DOHH2 (cell line): ENCODE data around the gene PHACTR1.

Experiments
- H3F3A ChIP-seq: fragments of 200-600 bp; sonication (generic), shearing (Covaris generic); 2 replicates; pipeline ENCODE4 v1.6.0; 2016; ENCODE audit warnings: antibody characterized with exemption, mild to moderate bottlenecking; ENCODE audit not compliant: control insufficient read depth, insufficient read depth
- H3K27ac ChIP-seq: fragments of 200-600 bp; sonication (generic); 2 replicates; pipeline ENCODE4 v1.5.1; 2014; ENCODE audit warnings: low read depth, mild to moderate bottlenecking, low read length, moderate library complexity
- H3K27me3 ChIP-seq: fragments of 200-600 bp; sonication (generic); 2 replicates; pipeline ENCODE4 v1.6.1; 2014; ENCODE audit warnings: mild to moderate bottlenecking, low read length, mixed read lengths; ENCODE audit not compliant: control insufficient read depth
- H3K36me3 ChIP-seq: fragments of 200-600 bp; sonication (generic); 2 replicates; pipeline ENCODE4 v1.6.1; 2014; ENCODE audit warnings: mild to moderate bottlenecking, low read length, moderate library complexity, mixed read lengths; ENCODE audit not compliant: control insufficient read depth
- H3K4me1 ChIP-seq: fragments of 200-600 bp; sonication (generic); 2 replicates; pipeline ENCODE4 v1.6.1; 2014; ENCODE audit warnings: mild to moderate bottlenecking, low read length, mixed read lengths; ENCODE audit not compliant: control insufficient read depth
- H3K4me2 ChIP-seq: fragments of 200-600 bp; sonication (generic); 2 replicates; pipeline ENCODE4 v1.6.0; 2014; ENCODE audit warnings: mild to moderate bottlenecking, low read length, moderate library complexity
- H3K4me3 ChIP-seq: fragments of 200-600 bp; sonication (generic); 2 replicates; pipeline ENCODE4 v1.5.1; 2014; ENCODE audit warnings: mild to moderate bottlenecking, low read length, mixed read lengths
- H3K79me2 ChIP-seq: fragments of 200-600 bp; sonication (generic); 2 replicates; pipeline ENCODE4 v1.6.1; 2014; ENCODE audit warnings: mild to moderate bottlenecking, low read length, mixed read lengths; ENCODE audit not compliant: control insufficient read depth
- H3K9me2 ChIP-seq: fragments of 200-600 bp; sonication (generic); replicated peaks from 2 replicates; pipeline ENCODE4 v1.6.1; 2014; ENCODE audit warnings: mild to moderate bottlenecking, low read length, mixed read lengths; ENCODE audit not compliant: control insufficient read depth
- H3K9me3 ChIP-seq: fragments of 200-600 bp; sonication (generic); 2 replicates; pipeline ENCODE4 v1.6.1; 2014; ENCODE audit warnings: antibody characterized with exemption, low read length, mixed read lengths; ENCODE audit not compliant: control insufficient read depth, insufficient read depth
- H4K20me1 ChIP-seq: fragments of 200-600 bp; sonication (generic); 2 replicates; pipeline ENCODE4 v1.6.0; 2014; ENCODE audit warnings: low read depth, mild to moderate bottlenecking, antibody characterized with exemption, low read length, moderate library complexity; ENCODE audit not compliant: control insufficient read depth, insufficient read depth
- EZH2phosphoT487 ChIP-seq: fragments of 200-600 bp; sonication (generic); IDR thresholded peaks from 2 replicates; pipeline ENCODE4 v1.6.1; 2017; ENCODE audit warnings: borderline replicate concordance, mild to moderate bottlenecking, antibody characterized with exemption, low read length, moderate library complexity, mixed read lengths
- TF ChIP-seq, protein P1 (sequence below): fragments of 200-600 bp; sonication (generic); IDR thresholded peaks from one replicate; pipeline ENCODE4 v1.5.1; 2014; ENCODE audit warnings: antibody characterized with exemption, mild to moderate bottlenecking, low read depth, low read length; ENCODE audit not compliant: poor library complexity, severe bottlenecking

Gene PHACTR1

GRCh38 chr6:12911427-12911826, 194.9 kb downstream of the PHACTR1 start:
- no peak overlapping the region for H3K4me3 ChIP-seq
- TF ChIP-seq, protein P1, sequence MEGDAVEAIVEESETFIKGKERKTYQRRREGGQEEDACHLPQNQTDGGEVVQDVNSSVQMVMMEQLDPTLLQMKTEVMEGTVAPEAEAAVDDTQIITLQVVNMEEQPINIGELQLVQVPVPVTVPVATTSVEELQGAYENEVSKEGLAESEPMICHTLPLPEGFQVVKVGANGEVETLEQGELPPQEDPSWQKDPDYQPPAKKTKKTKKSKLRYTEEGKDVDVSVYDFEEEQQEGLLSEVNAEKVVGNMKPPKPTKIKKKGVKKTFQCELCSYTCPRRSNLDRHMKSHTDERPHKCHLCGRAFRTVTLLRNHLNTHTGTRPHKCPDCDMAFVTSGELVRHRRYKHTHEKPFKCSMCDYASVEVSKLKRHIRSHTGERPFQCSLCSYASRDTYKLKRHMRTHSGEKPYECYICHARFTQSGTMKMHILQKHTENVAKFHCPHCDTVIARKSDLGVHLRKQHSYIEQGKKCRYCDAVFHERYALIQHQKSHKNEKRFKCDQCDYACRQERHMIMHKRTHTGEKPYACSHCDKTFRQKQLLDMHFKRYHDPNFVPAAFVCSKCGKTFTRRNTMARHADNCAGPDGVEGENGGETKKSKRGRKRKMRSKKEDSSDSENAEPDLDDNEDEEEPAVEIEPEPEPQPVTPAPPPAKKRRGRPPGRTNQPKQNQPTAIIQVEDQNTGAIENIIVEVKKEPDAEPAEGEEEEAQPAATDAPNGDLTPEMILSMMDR = peak; percentile 49
- TF ChIP-seq EZH2phosphoT487 = no peak
- H3K9me2 ChIP-seq = no peaks in the 10 kb centered on the region
- H3F3A ChIP-seq = no peaks in the 10 kb centered on the region
- H3K4me1 ChIP-seq = no peaks in the 10 kb centered on the region
- H3K79me2 ChIP-seq = no peaks in the 10 kb centered on the region
- H3K36me3 ChIP-seq = no peaks in the 10 kb centered on the region
- H3K27ac ChIP-seq = no peak overlapping the region
- no peaks in the 10 kb centered on the region for H4K20me1 ChIP-seq
- H3K27me3 ChIP-seq = 0 out of 2 replicates have a peak, but pooled peaks cover 4% of the 10 kb centered on the region
- no peak overlapping the region for H3K4me2 ChIP-seq
- no peaks in the 10 kb centered on the region for H3K9me3 ChIP-seq

GRCh38 chr6:12913201-12913600, 196.6 kb downstream of the PHACTR1 start:
- no peak overlapping the region for H3K4me3 ChIP-seq
- no peak for TF ChIP-seq EZH2phosphoT487
- TF ChIP-seq, protein P1 = no peak

DNA sequence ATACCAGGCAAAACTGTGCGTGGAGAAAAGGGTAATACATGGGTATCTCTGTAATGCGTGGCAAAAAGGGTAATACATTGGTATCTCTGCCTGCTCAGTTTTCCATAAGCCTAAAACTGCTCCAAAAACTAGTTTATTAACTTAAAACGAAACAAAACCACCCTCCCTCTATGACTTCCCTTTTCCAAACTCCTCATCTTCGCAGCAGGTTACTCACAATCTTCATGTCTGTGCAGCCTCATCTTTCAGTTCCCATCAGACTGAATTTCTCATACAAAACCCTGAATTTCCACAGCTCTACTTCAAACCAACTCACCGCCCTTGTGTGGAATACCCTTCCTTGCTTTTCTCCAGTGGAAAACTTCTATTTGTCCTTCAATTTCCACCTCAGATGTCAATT, 199.4 kb downstream of the PHACTR1 start:
- Histone ChIP-seq H3K4me1 (no peaks in the 10 kb centered on the region), H4K20me1 (no peaks in the 10 kb centered on the region), H3K27ac (no peak overlapping the region), H3K4me3 (no peak overlapping the region), H3K4me2 (no peak overlapping the region), H3K27me3 (0 out of 2 replicates have a peak, but pooled peaks cover 4% of the 10 kb centered on the region), H3F3A (no peaks in the 10 kb centered on the region), H3K79me2 (no peaks in the 10 kb centered on the region), H3K9me3 (no peaks in the 10 kb centered on the region), H3K9me2 (no peaks in the 10 kb centered on the region), H3K36me3 (no peaks in the 10 kb centered on the region)
- TF ChIP-seq, protein P1 = no peak
- no peak for TF ChIP-seq EZH2phosphoT487

More at GRCh38 chr6:12913201-12913600, 196.6 kb downstream of the PHACTR1 start:
- H3K9me2 ChIP-seq = no peaks in the 10 kb centered on the region
- H3K4me2 ChIP-seq = no peak overlapping the region
- no peaks in the 10 kb centered on the region for H4K20me1 ChIP-seq
- H3F3A ChIP-seq = no peaks in the 10 kb centered on the region
- H3K27me3 ChIP-seq = 0 out of 2 replicates have a peak, but pooled peaks cover 4% of the 10 kb centered on the region
- H3K36me3 ChIP-seq = no peaks in the 10 kb centered on the region
- H3K27ac ChIP-seq = no peak overlapping the region
- no peaks in the 10 kb centered on the region for H3K79me2 ChIP-seq
- no peaks in the 10 kb centered on the region for H3K4me1 ChIP-seq
- H3K9me3 ChIP-seq = no peaks in the 10 kb centered on the region
